HuH-7.5 (cell line): Measurements from ENCODE around the gene DUSP11.
"Not testable (repeated sequence)": the region's sequence is repeated elsewhere in the genome, so short reads cannot be mapped to it uniquely, and the experiment has no call there.

Experiments
- DNase-seq: peaks from one replicate; pipeline ENCODE4 v3.0.0; 2011; ENCODE audit warnings: low spot score

DUSP11 gene

GRCh38 chr2:73717695-73718094, 62.2 kb downstream of the DUSP11 start:
- DNase-seq: not testable (repeated sequence)

GRCh38 chr2:73717251-73717606, 62.7 kb downstream of the DUSP11 start:
- no peak for DNase-seq

- DNase-seq: no peak
Observed at GRCh38 chr2:73716543-73717250, 63.2 kb downstream of the DUSP11 start.

- no peak for DNase-seq
Observed at GRCh38 chr2:73714091-73714490, 65.8 kb downstream of the DUSP11 start.
